Measurements from ENCODE around the gene TMEM60.
"Not testable (repeated sequence)": the region's sequence is repeated elsewhere in the genome, so short reads cannot be mapped to it uniquely, and the experiment has no call there.

GRCh38 chr7:77784426-77784825 lies 13.8 kb downstream of the TMEM60 start:
- not testable (repeated sequence) for TF ChIP-seq CTCF, POLR2A (IDR thresholded peaks at IDR 0.05)
